ENCODE measurements around the gene CLASP1. TPM values are rescaled to one million over a fixed set of nuclear protein-coding genes. Genes with fewer than 3 reads are reported as not detected.

Gene CLASP1
- total RNA-seq, 2 experiments from 2014 or later: 33.8 to 72.4 TPM

- no TSS peak for BruUV-seq (replicated peaks)
- H3K4me3 ChIP-seq (ENCODE audit: low read depth, low read length, poor library complexity, severe bottlenecking): no peak overlapping the region
Observed at GRCh38 chr2:121617042-121617599, 32.1 kb downstream of the CLASP1 start.

GRCh38 chr2:121613774-121614173 lies 35.5 kb downstream of the CLASP1 start:
- DNase-seq (ENCODE audit: low spot score): no peak
- H3K4me1 ChIP-seq (ENCODE audit: insufficient read depth, low read length, poor library complexity, severe bottlenecking): peaks cover 18% of the 10 kb centered on the region
- intact Hi-C loops (cut with micrococcal nuclease; ENCODE audit: unreplicated experiment): no loop called here
- POLR2A ChIA-PET: interaction anchor here (0.7 to 1.6 kb wide), 3 partner anchors 17 to 70 kb away, joined by 3 to 7 read pairs (median 3); no protein-coding TSS in a partner anchor
- no TSS peak for BruUV-seq (replicated peaks)
- H3K9me3 ChIP-seq (ENCODE audit: low read length): no peaks in the 10 kb centered on the region
- CTCF ChIA-PET (ENCODE audit: unreplicated experiment): interaction anchor here (0.6 kb wide), 1 partner anchor 67 kb away, joined by 6 read pairs; no protein-coding TSS in a partner anchor
- H3K4me2 ChIP-seq (ENCODE audit: low read length): no peak overlapping the region
- no peak overlapping the region for H2AFZ ChIP-seq (ENCODE audit: low read length)
- TF ChIP-seq EZH2phosphoT487 (IDR thresholded peaks at IDR 0.05; ENCODE audit: borderline replicate concordance, low read depth, low read length) (no peak), CTCF (conservative IDR thresholded peaks at IDR 0.05; ENCODE audit: low read length) (no peak)
- no peak overlapping the region for H3K27ac ChIP-seq (ENCODE audit: low read depth, low read length, poor library complexity, severe bottlenecking)
- H3K79me2 ChIP-seq (ENCODE audit: insufficient read depth, low read depth, low read length): peaks cover 19% of the 10 kb centered on the region; the same call in 1 of the 2 replicates
- H4K20me1 ChIP-seq (ENCODE audit: insufficient read depth, low read length): peaks cover 4% of the 10 kb centered on the region; the same call in 1 of the 2 replicates
- peaks cover 19% of the 10 kb centered on the region for H3K36me3 ChIP-seq (ENCODE audit: insufficient read depth, low read length)
- no peaks in the 10 kb centered on the region for H3K9me2 ChIP-seq (ENCODE audit: insufficient read depth, low read length)
- no peak overlapping the region for H3K4me3 ChIP-seq (ENCODE audit: low read depth, low read length, poor library complexity, severe bottlenecking)

More at GRCh38 chr2:121617042-121617599, 32.1 kb downstream of the CLASP1 start:
- peaks cover 4% of the 10 kb centered on the region; the same call in 1 of the 2 replicates for H4K20me1 ChIP-seq (ENCODE audit: insufficient read depth, low read length)
- H3K9me3 ChIP-seq (ENCODE audit: low read length): no peaks in the 10 kb centered on the region
- TF ChIP-seq EZH2phosphoT487 (IDR thresholded peaks at IDR 0.05; ENCODE audit: borderline replicate concordance, low read depth, low read length) (no peak), CTCF (conservative IDR thresholded peaks at IDR 0.05; ENCODE audit: low read length) (no peak)
- peak overlapping the region; percentile 27 for H3K27ac ChIP-seq (ENCODE audit: low read depth, low read length, poor library complexity, severe bottlenecking)
- intact Hi-C loops (cut with micrococcal nuclease; ENCODE audit: unreplicated experiment): no loop called here
- H3K4me2 ChIP-seq (ENCODE audit: low read length): peak overlapping the region; percentile 44
- no peaks in the 10 kb centered on the region for H3K9me2 ChIP-seq (ENCODE audit: insufficient read depth, low read length)
- CTCF ChIA-PET (ENCODE audit: unreplicated experiment): interaction anchor here (0.9 to 1.2 kb wide), 2 partner anchors 9 to 20 kb away, joined by 3 to 4 read pairs; no protein-coding TSS in a partner anchor
- H3K79me2 ChIP-seq (ENCODE audit: insufficient read depth, low read depth, low read length): peaks cover 22% of the 10 kb centered on the region; the same call in 1 of the 2 replicates
- POLR2A ChIA-PET: interaction anchor here (0.5 to 1.7 kb wide), 6 partner anchors 10 to 731 kb away, joined by 3 to 5 read pairs (median 4); no protein-coding TSS in a partner anchor
- peaks cover 18% of the 10 kb centered on the region for H3K4me1 ChIP-seq (ENCODE audit: insufficient read depth, low read length, poor library complexity, severe bottlenecking)
- H3K36me3 ChIP-seq (ENCODE audit: insufficient read depth, low read length): peaks cover 28% of the 10 kb centered on the region
- peak; percentile 62 for DNase-seq (ENCODE audit: low spot score)
- H2AFZ ChIP-seq (ENCODE audit: low read length): no peak overlapping the region

GRCh38 chr2:121613152-121613551 lies 36.1 kb downstream of the CLASP1 start:
- Histone ChIP-seq H3K4me1 (ENCODE audit: insufficient read depth, low read length, poor library complexity, severe bottlenecking) (peaks cover 18% of the 10 kb centered on the region), H3K79me2 (ENCODE audit: insufficient read depth, low read depth, low read length) (peaks cover 21% of the 10 kb centered on the region; the same call in 1 of the 2 replicates), H3K4me2 (ENCODE audit: low read length) (no peak overlapping the region), H3K36me3 (ENCODE audit: insufficient read depth, low read length) (peaks cover 19% of the 10 kb centered on the region), H3K9me3 (ENCODE audit: low read length) (no peaks in the 10 kb centered on the region), H3K9me2 (ENCODE audit: insufficient read depth, low read length) (no peaks in the 10 kb centered on the region), H2AFZ (ENCODE audit: low read length) (no peak overlapping the region), H3K27ac (ENCODE audit: low read depth, low read length, poor library complexity, severe bottlenecking) (no peak overlapping the region), H4K20me1 (ENCODE audit: insufficient read depth, low read length) (peaks cover 3% of the 10 kb centered on the region; the same call in 1 of the 2 replicates), H3K4me3 (ENCODE audit: low read depth, low read length, poor library complexity, severe bottlenecking) (no peak overlapping the region)
- no peak for DNase-seq (ENCODE audit: low spot score)
- BruUV-seq (replicated peaks): no TSS peak
- ChIA-PET CTCF (ENCODE audit: unreplicated experiment) (no interaction called here), POLR2A (interaction anchor here (0.7 to 1.6 kb wide), 2 partner anchors 17 to 71 kb away, joined by 3 to 7 read pairs; no protein-coding TSS in a partner anchor)
- TF ChIP-seq EZH2phosphoT487 (IDR thresholded peaks at IDR 0.05; ENCODE audit: borderline replicate concordance, low read depth, low read length) (no peak), CTCF (conservative IDR thresholded peaks at IDR 0.05; ENCODE audit: low read length) (no peak)
- intact Hi-C loops (cut with micrococcal nuclease; ENCODE audit: unreplicated experiment): no loop called here
